Gastrocnemius medialis (tissue), 4 donors: Measurements from ENCODE around the gene KCNQ4. TPM values are rescaled to one million over a fixed set of nuclear protein-coding genes. Genes with fewer than 3 reads are reported as not detected.
A peak's percentile ranks its signal among the peaks of the same experiment; 100 is the strongest.

Experiments
- ATAC-seq, 2 donors: fragments of 150-250 bp; one replicate each; pipeline ENCODE4 v1.9.1; 2016
- DNase-seq, 2 donors: peaks; one replicate each; pipeline ENCODE4 v3.0.0-alpha.2; 2019
- H3K27ac ChIP-seq, 4 donors: fragments of 200-600 bp; sonication (generic); 1 replicate in 1 of 4; 2 replicates in 3 of 4; pipeline ENCODE4 v1.5.1; 2016 to 2018; ENCODE audit warnings: mild to moderate bottlenecking in 2 of 4, moderate library complexity in 1 of 4
- H3K27me3 ChIP-seq, 3 donors: fragments of 200-600 bp; sonication (generic) in 2 of 3; 1 replicate in 1 of 3; 2 replicates in 2 of 3; pipeline versions ENCODE4 v1.5.1 to v1.6.0; 2016 to 2019; ENCODE audit warnings: mild to moderate bottlenecking in 1 of 3, moderate library complexity in 1 of 3
- H3K36me3 ChIP-seq, 2 donors: fragments of 200-600 bp; sonication (generic) in 1 of 2; one replicate each; pipeline ENCODE4 v1.5.1; 2017 to 2018
- H3K4me1 ChIP-seq, 2 donors: fragments of 200-600 bp; sonication (generic) in 1 of 2; one replicate each; pipeline ENCODE4 v1.5.1; 2016 to 2017; ENCODE audit warnings: mild to moderate bottlenecking in 2 of 2
- H3K4me3 ChIP-seq, 4 donors: fragments of 200-600 bp; sonication (generic) in 3 of 4; 1 replicate in 1 of 4; 2 replicates in 3 of 4; pipeline ENCODE4 v1.5.1; 2016 to 2019; ENCODE audit warnings: mild to moderate bottlenecking in 2 of 4
- H3K9me3 ChIP-seq, 3 donors: fragments of 200-600 bp; sonication (generic) in 2 of 3; 1 replicate in 1 of 3; 2 replicates in 2 of 3; pipeline ENCODE4 v1.5.1; 2016 to 2019
- CTCF ChIP-seq, 5 experiments: fragments of 450-650 bp in 3 of 5; fragments of 200-600 bp in 2 of 5; sonication (generic) in 2 of 5; IDR thresholded peaks in 4 of 5; conservative IDR thresholded peaks in 1 of 5; 1 replicate in 4 of 5; 2 replicates in 1 of 5; pipeline ENCODE4 v1.5.1; 2016 to 2019; ENCODE audit warnings: antibody characterized with exemption in 5 of 5, mild to moderate bottlenecking in 3 of 5, moderate library complexity in 3 of 5
- POLR2A ChIP-seq, 2 donors: fragments of 450-650 bp; IDR thresholded peaks; one replicate each; pipeline ENCODE4 v1.6.1; 2017; ENCODE audit warnings: antibody characterized with exemption in 2 of 2, mild to moderate bottlenecking in 2 of 2, moderate library complexity in 2 of 2
- in situ Hi-C, 4 donors: fragments of 200-750 bp; cut with MboI; loops; one replicate each; pipeline versions ENCODE4 v1.15.0 to v1.8.0; 2017; ENCODE audit warnings: low sequenced_read_pairs in 4 of 4
- intact Hi-C: fragments of 100-400 bp; cut with DNase I; formaldehyde crosslinking; loops from one replicate; pipeline ENCODE4 v1.15.1; 2023; ENCODE audit warnings: low total_unique reads
- total RNA-seq, 4 donors: library from RNA; depleted of rRNA; stranded (reverse); fragments of >200 nt; gene quantifications; one replicate each; pipeline versions ENCODE4 v1.1.0 to v1.2.3, GENCODE V29; 2016

KCNQ4 gene
- total RNA-seq: 1 to 10 TPM; 2.9 to 8.2 (median 3.5) TPM

GRCh38 chr1:40783001-40783905, at the start of gene KCNQ4:
Gene KCNQ4 (plus strand): TSS chr1:40783787. CDS start chr1:40784094, 307 bp downstream.
- Histone ChIP-seq H3K36me3 (no peaks in the 10 kb centered on the region), H3K4me1 (peaks cover 0 to 24% of the 10 kb centered on the region in 2 donors), H3K9me3 (no peaks in the 10 kb centered on the region), H3K4me3 (peak within 1 kb of the TSS; percentile 50 to 61 (median 59)), H3K27ac (peak within 1 kb of the TSS; percentile 79 to 93 (median 85)), H3K27me3 (no peaks in the 10 kb centered on the region)
- intact Hi-C loops (loop anchor here (5.0 kb wide), 2 partner anchors 79 to 91 kb away; partner anchors contain the start of genes CITED4 and NFYC), in situ Hi-C loops (no loop called here)
- DNase-seq: peak; percentile 67 to 79
- peak; percentile 77 for ATAC-seq
- TF ChIP-seq CTCF (IDR thresholded peaks at IDR 0.05 in 4 of 5, conservative IDR thresholded peaks at IDR 0.05 in 1 of 5) (no peak), POLR2A (IDR thresholded peaks at IDR 0.05) (peak; percentile 38 to 45)

GRCh38 chr1:40734882-40735628, 48.5 kb upstream of the KCNQ4 start:
- TF ChIP-seq CTCF (IDR thresholded peaks at IDR 0.05 in 4 of 5, conservative IDR thresholded peaks at IDR 0.05 in 1 of 5): no peak
- TF ChIP-seq POLR2A (IDR thresholded peaks at IDR 0.05): no peak
- no peaks in the 10 kb centered on the region for H3K27me3 ChIP-seq
- no peak for DNase-seq
- peak overlapping the region; percentile 55 to 64 (median 60) for H3K27ac ChIP-seq
- no peak for ATAC-seq
- H3K4me3 ChIP-seq: no peak overlapping the region
- peaks cover 0 to 12% of the 10 kb centered on the region in 2 donors for H3K36me3 ChIP-seq
- in situ Hi-C loops (no loop called here), intact Hi-C loops (no loop called here)
- H3K4me1 ChIP-seq: peaks cover 51 to 65% of the 10 kb centered on the region in 2 donors
- H3K9me3 ChIP-seq: no peaks in the 10 kb centered on the region

GRCh38 chr1:40736085-40736531, 47.5 kb upstream of the KCNQ4 start:
- no peak for TF ChIP-seq CTCF (IDR thresholded peaks at IDR 0.05 in 4 of 5, conservative IDR thresholded peaks at IDR 0.05 in 1 of 5)
- TF ChIP-seq POLR2A (IDR thresholded peaks at IDR 0.05): no peak
- Histone ChIP-seq H3K27me3 (no peaks in the 10 kb centered on the region), H3K27ac (peak overlapping the region; percentile 55 to 64 (median 60)), H3K9me3 (no peaks in the 10 kb centered on the region), H3K36me3 (peaks cover 0 to 12% of the 10 kb centered on the region in 2 donors), H3K4me3 (no peak overlapping the region), H3K4me1 (peaks cover 62 to 75% of the 10 kb centered on the region in 2 donors)
- in situ Hi-C loops: no loop called here
- peak in 1 of 2 donors; percentile 58 for ATAC-seq
- intact Hi-C loops: no loop called here
- no peak for DNase-seq

DNA sequence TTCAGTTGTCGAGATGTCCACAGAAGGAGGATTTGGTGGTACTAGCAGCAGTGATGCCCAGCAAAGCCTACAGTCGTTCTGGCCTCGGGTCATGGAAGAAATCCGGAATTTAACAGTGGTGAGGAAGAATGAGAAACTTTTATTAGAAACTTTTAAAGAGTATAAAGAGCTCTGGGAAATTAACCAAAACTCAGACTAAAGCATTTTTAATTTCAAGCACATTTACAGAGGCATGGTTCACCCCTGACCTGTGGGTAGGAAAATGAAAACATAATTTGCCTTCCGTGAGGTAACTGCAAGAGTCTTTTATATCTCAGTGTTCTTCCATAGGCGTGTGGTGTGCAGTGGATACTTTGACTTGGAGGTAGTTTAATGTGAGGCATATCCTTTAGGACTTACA, 44.8 kb upstream of the KCNQ4 start:
- ATAC-seq (no peak), DNase-seq (no peak)
- peaks cover 60 to 65% of the 10 kb centered on the region in 2 donors for H3K4me1 ChIP-seq
- no peak overlapping the region for H3K4me3 ChIP-seq
- intact Hi-C loops (no loop called here), in situ Hi-C loops (no loop called here)
- no peaks in the 10 kb centered on the region for H3K9me3 ChIP-seq
- peaks cover 0 to 12% of the 10 kb centered on the region in 2 donors for H3K36me3 ChIP-seq
- H3K27ac ChIP-seq: peak overlapping the region; percentile 37 to 68 (median 62)
- TF ChIP-seq CTCF (IDR thresholded peaks at IDR 0.05 in 4 of 5, conservative IDR thresholded peaks at IDR 0.05 in 1 of 5): no peak
- TF ChIP-seq POLR2A (IDR thresholded peaks at IDR 0.05): no peak
- H3K27me3 ChIP-seq: no peaks in the 10 kb centered on the region
